Parathyroid adenoma (tissue), 2 donors: ENCODE results near the gene ZNF319.
"Not testable (repeated sequence)": the region's sequence is repeated elsewhere in the genome, so short reads cannot be mapped to it uniquely, and the experiment has no call there.

Experiments used
- H2AFZ ChIP-seq: fragments of 300-600 bp; sonication (generic); one replicate; pipeline ENCODE4 v1.7.0; 2017; ENCODE audit warnings: antibody characterized with exemption, mild to moderate bottlenecking
- H3K27ac ChIP-seq: fragments of 300-600 bp; sonication (generic); one replicate; pipeline ENCODE4 v1.7.0; 2017
- H3K27me3 ChIP-seq: fragments of 300-600 bp; sonication (generic); one replicate; pipeline ENCODE4 v1.7.0; 2017; ENCODE audit warnings: low read length; ENCODE audit not compliant: control insufficient read depth, insufficient read depth
- H3K36me3 ChIP-seq: fragments of 300-600 bp; sonication (generic); one replicate; pipeline ENCODE4 v1.7.0; 2017; ENCODE audit warnings: low read length; ENCODE audit not compliant: control insufficient read depth, insufficient read depth
- H3K4me1 ChIP-seq: fragments of 300-600 bp; sonication (generic); one replicate; pipeline ENCODE4 v1.7.0; 2017; ENCODE audit warnings: control low read depth
- H3K4me2 ChIP-seq: fragments of 300-600 bp; sonication (generic); one replicate; pipeline ENCODE4 v1.7.0; 2017; ENCODE audit warnings: low read length
- H3K4me3 ChIP-seq: fragments of 300-600 bp; sonication (generic); one replicate; pipeline ENCODE4 v1.7.0; 2017; ENCODE audit warnings: low read depth, low read length
- H3K79me2 ChIP-seq: fragments of 300-600 bp; sonication (generic); one replicate; pipeline ENCODE4 v1.7.0; 2017; ENCODE audit warnings: control low read depth
- H3K9ac ChIP-seq: fragments of 300-600 bp; sonication (generic); one replicate; pipeline ENCODE4 v1.7.0; 2017; ENCODE audit warnings: mild to moderate bottlenecking
- H3K9me3 ChIP-seq: fragments of 300-600 bp; sonication (generic); one replicate; pipeline ENCODE4 v1.7.0; 2017; ENCODE audit warnings: low read length; ENCODE audit not compliant: control insufficient read depth
- TF ChIP-seq, protein P1 (sequence below): fragments of 300-600 bp; sonication (generic); IDR thresholded peaks from one replicate; pipeline ENCODE4 v1.7.0; 2017; ENCODE audit warnings: antibody characterized with exemption, mild to moderate bottlenecking
- donor health status: primary hyperparathyroidism.

ZNF319 gene

DNA sequence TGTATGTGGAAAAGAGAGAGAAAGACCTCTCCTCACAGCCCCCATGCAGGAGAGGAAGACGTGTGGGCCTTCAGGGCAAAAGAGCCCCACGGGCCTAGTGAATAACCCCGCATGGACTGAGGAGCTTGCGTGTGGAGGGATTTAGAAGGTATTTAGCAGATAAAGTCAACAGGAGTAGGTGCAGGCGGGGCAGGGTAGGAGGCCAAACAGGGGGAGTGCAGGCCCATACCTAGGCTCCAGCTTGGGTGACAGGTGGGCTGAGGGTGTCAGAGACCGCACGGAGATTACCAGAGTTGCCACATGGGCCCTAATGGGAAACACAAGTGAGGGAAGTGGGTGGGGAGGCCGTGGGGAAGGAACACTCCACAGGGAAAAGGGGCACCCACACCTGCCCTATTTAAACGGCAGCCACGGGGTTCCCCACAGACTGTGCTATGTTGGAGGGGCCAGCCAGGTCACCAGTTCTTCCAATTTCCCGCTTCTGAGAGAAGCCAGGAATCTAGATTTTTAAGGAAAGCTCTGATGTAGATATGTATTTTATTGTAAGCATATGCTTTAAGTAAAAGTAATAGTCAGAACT lies 21.4 kb downstream of the ZNF319 start:
- H3K27me3 ChIP-seq, result no peaks in the 10 kb centered on the region
- H3K9ac ChIP-seq, result no peak overlapping the region
- H3K27ac ChIP-seq, result no peak overlapping the region
- H3K4me2 ChIP-seq, result no peak overlapping the region
- H3K79me2 ChIP-seq, result no peaks in the 10 kb centered on the region
- peaks cover 6% of the 10 kb centered on the region for H3K4me1 ChIP-seq
- no peaks in the 10 kb centered on the region for H3K36me3 ChIP-seq
- H3K9me3 ChIP-seq, result no peaks in the 10 kb centered on the region
- H2AFZ ChIP-seq, result no peak overlapping the region
- H3K4me3 ChIP-seq, result no peak overlapping the region
- TF ChIP-seq, protein P1, sequence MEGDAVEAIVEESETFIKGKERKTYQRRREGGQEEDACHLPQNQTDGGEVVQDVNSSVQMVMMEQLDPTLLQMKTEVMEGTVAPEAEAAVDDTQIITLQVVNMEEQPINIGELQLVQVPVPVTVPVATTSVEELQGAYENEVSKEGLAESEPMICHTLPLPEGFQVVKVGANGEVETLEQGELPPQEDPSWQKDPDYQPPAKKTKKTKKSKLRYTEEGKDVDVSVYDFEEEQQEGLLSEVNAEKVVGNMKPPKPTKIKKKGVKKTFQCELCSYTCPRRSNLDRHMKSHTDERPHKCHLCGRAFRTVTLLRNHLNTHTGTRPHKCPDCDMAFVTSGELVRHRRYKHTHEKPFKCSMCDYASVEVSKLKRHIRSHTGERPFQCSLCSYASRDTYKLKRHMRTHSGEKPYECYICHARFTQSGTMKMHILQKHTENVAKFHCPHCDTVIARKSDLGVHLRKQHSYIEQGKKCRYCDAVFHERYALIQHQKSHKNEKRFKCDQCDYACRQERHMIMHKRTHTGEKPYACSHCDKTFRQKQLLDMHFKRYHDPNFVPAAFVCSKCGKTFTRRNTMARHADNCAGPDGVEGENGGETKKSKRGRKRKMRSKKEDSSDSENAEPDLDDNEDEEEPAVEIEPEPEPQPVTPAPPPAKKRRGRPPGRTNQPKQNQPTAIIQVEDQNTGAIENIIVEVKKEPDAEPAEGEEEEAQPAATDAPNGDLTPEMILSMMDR, result no peak

DNA sequence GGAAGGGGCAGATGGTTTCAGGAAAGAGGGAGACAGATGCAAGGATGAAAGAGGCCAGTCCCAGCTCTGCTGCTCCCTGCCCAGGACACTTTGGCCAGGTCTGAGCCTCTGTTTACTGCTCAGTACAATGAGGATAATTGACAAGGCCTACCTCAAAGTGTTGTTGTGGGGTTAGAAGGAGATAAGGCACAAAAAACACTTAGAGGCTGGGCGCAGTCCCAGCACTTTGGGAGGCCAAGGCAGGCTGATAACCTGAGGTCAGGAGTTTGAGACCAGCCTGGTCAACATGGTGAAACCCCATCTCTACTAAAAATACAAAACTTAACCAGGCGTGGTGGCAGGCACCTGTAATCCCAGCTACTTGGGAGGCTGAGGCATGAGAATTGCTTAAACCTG lies 22.4 kb downstream of the ZNF319 start:
- H3K4me1 ChIP-seq, H3K9ac ChIP-seq, H3K4me2 ChIP-seq, H3K27me3 ChIP-seq, H3K27ac ChIP-seq, H3K9me3 ChIP-seq, H3K4me3 ChIP-seq, H3K36me3 ChIP-seq, H2AFZ ChIP-seq, H3K79me2 ChIP-seq: not testable (repeated sequence)

DNA sequence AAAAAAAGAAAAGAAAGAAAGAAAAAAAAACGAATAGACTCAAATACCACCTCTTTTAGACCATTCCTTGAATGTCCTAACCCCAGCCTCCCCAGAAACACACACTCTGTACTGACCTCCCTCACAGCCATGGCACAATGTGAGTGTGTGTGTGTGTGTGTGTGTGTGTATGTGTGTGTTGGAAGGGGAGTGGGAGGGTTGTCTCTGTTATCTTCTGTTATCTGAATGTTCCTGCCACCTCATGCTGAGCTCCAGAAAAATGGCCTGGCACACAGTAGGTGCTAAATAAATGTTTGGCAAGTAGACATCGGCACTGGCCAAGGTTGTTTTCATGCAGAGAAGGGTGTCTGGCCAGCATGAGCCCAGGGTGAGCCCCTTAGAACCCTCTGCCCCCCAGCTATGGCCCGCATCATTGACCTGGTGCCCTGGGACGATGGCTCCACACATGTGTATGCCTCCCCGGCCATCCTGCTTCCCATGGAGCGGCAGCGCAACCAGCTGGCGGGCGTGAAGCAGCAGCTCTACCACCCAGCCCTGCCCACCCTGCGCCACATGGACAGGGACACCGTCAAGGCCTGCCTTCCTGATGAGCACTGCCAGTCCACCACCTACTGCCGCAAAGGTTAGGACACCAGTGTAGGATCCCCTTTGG lies 22.9 kb downstream of the ZNF319 start:
- TF ChIP-seq, protein P1, result no peak
- H3K36me3 ChIP-seq, result no peaks in the 10 kb centered on the region

DNA sequence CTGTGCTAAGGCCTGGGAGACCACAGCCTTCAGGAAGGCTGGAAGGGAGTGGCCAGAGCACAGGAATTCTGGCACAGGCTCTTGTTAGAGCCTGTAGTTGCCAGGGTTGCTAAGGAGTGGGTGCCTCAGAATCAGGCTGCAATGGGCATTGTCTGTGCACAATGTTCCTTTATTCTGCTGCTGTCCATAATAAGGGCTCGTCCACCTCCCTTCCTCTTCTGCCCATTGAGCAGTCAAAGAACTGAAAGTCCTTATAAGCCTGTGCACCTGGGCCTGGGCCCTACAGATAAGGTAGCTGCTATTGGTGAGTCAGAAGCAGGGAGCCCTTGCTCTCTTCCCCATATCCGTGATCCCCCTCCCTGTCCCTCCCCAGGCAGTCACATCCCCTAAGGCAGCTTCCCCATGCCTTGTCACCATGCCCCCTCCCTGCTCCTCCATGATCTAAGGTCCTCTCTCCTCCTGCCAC lies 24.1 kb downstream of the ZNF319 start:
- no peaks in the 10 kb centered on the region for H3K9me3 ChIP-seq
- H3K27ac ChIP-seq, result no peak overlapping the region
- no peaks in the 10 kb centered on the region for H3K36me3 ChIP-seq
- no peak overlapping the region for H3K4me3 ChIP-seq
- no peaks in the 10 kb centered on the region for H3K27me3 ChIP-seq
- H2AFZ ChIP-seq, result no peak overlapping the region
- H3K79me2 ChIP-seq, result no peaks in the 10 kb centered on the region
- H3K9ac ChIP-seq, result no peak overlapping the region
- H3K4me1 ChIP-seq, result no peaks in the 10 kb centered on the region
- TF ChIP-seq, protein P1, result no peak
- no peak overlapping the region for H3K4me2 ChIP-seq

More for the DNA sequence above, 22.9 kb downstream of the ZNF319 start:
- no peak overlapping the region for H3K4me3 ChIP-seq
- H3K4me1 ChIP-seq, result peaks cover 5% of the 10 kb centered on the region
- no peak overlapping the region for H2AFZ ChIP-seq
- H3K27me3 ChIP-seq, result no peaks in the 10 kb centered on the region
- no peaks in the 10 kb centered on the region for H3K9me3 ChIP-seq
- H3K4me2 ChIP-seq, result no peak overlapping the region
- no peaks in the 10 kb centered on the region for H3K79me2 ChIP-seq
- H3K27ac ChIP-seq, result no peak overlapping the region
- H3K9ac ChIP-seq, result no peak overlapping the region

DNA sequence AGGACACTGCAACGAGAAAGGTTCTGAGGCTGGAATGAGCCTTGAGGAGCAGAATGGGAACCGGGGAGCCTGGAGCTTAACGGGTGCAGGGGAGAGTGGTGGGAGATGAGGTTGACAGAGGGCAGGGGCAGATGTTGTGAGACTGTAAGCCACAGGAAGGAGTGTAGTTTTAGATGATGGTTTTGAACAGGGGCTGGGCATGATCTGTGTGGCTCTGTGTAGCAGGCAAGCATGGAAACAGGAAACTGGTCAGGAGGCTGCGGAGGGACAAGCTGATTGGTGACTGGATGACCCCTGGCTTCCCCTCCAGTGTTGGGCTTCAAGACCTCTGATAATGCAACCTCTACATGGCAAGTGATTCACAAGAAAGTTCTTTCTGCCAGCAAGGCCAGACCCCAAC lies 28.2 kb downstream of the ZNF319 start:
- Histone ChIP-seq H3K36me3 (no peaks in the 10 kb centered on the region), H3K9me3 (no peaks in the 10 kb centered on the region), H3K9ac (no peak overlapping the region), H2AFZ (no peak overlapping the region), H3K4me1 (no peaks in the 10 kb centered on the region), H3K4me2 (no peak overlapping the region), H3K79me2 (no peaks in the 10 kb centered on the region), H3K4me3 (no peak overlapping the region), H3K27ac (no peak overlapping the region), H3K27me3 (no peaks in the 10 kb centered on the region)
- TF ChIP-seq, protein P1, result no peak
